ENCODE measurements around the gene ZNF490.
"Not testable (repeated sequence)": the region's sequence is repeated elsewhere in the genome, so short reads cannot be mapped to it uniquely, and the experiment has no call there.

ZNF490 gene

DNA sequence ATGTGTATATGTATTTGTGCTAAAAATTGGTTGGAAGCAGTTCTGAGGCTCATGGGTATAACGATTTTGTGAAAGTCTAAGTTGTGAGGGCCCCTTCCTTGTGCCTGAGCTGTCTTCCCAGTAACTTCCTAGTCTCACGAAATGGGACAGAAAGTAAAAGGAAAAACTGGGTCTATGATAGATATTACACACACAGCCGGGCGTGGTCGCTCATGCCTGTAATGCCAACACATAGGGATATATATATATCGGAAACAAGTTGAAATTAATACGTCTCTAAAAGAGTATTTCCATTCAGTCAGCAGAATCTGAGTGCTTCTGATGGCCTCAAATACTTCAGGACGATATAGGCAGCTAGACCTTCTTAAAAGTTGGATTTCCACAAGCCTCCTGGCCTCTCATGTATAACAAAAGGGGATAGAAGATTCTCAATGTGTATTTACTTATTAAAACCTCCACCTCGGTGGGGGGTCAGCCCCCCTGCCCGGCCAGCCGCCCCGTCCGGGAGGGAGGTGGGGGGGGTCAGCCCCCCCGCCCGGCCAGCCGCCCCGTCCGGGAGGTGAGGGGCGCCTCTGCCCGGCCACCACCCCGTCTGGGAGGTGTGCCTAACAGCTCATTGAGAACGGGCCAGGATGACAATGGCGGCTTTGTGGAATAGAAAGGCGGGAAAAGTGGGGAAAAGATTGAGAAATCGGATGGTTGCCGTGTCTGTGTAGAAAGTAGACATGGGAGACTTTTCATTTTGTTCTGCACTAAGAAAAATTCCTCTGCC is 10.8 kb upstream of the ZNF490 start:
- DNase-seq: not testable (repeated sequence)

DNA sequence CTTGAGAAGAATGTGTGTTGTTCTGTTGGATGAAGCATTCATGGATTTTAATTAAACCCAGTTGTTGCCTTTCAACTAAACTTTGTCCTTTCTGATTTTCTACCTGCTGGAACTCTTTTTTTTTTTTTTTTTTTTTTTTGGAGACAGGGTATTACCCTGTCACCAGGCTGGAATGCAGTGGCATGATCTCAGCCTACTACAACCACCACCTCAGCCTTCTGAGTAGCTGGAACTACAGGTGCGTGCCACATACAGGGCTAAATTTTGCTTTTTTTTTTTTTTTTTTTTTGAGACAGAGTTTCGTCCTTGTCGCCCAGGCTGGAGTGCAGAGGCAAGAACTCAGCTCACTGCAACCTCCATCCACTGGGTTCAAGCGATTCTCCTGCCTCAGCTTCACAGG is 7.0 kb upstream of the ZNF490 start:
- DNase-seq: no peak

DNA sequence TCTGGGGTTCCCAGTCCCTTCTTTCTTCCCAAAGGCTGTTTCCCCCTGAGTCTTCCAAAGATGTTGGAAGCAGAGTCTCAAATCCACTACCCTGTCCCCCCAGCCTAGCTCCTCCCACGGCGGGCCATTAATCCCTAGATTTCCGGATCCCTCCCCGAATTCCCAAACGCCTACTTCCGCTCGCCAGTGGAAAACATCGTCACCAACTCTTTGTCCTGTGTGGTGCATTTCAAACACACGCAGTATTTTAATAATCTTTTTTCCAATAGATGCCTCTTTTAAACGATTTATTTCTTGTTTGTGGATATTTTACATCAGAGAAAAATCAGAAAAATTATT is 717 bp upstream of the ZNF490 start:
- DNase-seq: peak; percentile 16 to 72 (median 65)

DNA sequence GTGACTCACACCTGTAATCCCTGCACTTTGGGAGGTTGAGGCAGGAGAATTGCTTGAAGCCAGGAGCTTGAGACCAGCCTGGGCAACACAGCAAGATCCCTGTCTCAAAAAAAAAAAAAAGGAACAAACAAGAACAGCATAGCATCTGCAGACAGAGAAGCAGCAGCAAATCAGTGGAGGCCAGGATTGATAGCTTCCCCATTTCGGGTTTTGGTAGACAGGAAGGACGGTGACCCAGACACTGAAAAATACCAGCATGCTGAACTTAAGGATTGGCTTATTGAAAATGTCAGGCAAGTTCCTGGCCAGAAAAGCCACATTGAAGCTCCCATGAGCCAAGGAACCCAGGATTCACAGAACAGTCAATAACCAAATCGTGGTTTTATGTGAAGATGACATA is 3.0 kb downstream of the ZNF490 start:
- DNase-seq: no peak

DNA sequence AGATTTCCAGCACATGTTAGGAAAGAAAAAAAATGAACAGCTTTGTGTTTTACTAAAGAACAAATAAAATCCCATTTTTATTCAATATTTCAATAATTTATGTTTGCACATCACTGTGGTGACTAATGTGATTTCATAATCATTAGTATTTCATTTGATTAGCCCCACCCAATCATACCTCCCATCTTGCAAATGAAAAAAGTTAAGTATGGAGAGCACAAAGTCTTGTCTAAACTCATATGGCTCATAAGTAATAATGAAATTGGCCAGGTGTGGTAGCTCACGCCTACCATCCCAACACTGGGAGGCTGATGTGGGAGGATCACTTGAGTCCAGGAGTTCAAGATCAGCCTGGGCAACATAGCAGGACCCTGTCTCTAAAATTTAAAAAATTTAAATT is 3.8 kb downstream of the ZNF490 start:
- no peak for DNase-seq

DNA sequence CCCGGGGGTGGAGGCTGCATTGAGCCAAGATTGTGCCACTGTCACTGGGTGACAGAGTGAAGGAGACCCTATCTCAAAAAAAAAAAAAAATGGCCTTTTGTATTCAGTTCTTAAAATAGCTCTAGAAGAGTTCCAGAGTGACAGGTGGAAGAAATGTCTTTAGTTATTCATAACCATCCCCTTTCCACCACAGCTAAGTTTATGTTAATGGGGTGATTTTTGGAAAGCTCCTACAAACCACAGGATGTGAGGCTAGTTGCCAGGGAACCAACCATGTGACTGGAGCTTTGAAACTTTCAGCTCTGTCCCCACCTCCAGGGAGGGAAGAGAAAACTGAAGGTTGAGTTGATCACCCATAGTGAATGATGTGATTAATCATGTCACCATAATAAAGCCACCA is 6.9 kb downstream of the ZNF490 start:
- no peak for DNase-seq

DNA sequence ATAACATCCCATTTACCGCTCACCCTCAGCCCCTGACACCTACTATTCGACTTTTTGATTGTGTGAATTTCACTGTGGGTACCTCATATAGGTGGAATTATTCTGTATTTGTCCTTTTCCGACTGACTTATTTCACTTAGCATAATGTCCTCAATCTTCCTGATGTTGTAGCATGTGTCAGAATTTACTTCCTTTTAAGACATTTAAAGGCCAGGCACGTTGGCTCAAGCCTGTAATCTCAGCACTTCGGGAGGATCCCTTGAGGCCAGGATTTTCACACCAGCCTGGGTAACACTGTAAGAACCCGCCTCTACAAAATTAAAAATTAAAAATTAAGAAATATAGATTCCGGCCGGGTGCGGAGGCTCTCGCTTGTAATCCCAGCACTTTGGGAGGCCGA is 13.0 kb downstream of the ZNF490 start:
- no peak for DNase-seq

DNA sequence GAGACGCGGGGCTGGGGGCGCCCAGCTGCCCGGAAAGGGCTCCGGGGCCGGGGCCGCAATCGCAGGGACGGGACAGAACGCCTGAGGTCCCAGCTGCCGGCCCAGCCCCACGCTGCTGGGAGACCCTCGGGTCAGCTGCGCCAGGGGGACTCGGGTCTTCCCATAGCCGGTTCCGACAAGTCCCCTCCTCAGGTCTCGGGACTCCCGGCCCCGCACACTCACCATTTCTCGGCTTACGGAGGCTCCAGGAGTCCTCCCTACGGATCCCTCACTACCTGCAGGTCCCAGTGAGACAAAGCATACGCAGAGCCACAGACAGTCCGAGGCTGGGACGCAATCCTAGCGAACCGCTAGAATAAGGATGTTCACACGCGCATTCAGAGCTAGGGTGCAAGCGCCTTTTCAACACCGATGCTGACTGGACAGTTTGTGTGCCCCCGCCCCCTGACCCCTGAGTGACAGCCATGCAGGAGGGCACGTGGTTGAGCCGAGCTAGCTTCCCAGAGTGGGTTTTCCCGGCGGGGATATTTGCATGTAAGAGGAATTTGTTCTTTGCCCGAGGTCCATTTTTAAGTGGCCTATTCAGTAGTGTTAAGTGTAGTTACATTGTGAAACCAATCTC is 13.6 kb downstream of the ZNF490 start:
- DNase-seq: no peak

DNA sequence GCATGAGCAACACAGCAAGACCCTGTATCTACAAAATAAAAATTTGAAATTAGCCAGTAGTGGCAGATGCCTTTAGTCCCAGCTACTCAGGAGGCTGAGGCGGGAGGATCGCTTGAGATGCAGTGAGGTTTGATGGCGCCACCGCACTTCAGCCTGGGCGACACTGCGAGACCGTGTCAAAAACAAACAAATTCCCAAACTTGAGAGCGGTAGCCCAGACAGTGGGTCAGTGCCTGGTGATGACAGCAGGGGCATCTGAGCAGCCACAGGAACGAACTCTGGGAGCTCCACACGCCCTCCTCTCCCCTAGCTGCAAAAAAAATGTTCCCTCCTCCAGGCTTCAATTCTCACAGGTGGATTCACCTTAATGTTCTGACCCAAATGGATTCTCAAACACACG is 14.1 kb downstream of the ZNF490 start:
- no peak for DNase-seq

DNA sequence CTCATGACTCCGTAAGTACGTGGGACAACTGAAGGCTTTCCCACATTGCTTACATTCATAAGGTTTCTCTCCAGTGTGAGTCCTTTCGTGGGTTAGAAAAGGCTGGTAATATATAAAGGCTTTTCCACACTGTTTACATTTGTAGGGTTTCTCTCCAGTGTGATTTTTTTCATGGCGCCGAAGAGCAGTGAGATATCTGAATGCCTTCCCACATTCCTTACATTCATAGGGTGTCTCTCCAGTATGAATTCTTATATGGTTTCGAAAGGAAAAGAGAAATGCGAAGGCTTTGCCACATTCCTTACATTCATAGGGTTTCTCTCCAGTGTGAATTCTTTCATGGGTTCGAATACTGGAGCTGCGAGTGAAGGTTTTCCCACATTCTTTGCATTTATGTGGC is 29.5 kb downstream of the ZNF490 start:
- no peak for DNase-seq

DNA sequence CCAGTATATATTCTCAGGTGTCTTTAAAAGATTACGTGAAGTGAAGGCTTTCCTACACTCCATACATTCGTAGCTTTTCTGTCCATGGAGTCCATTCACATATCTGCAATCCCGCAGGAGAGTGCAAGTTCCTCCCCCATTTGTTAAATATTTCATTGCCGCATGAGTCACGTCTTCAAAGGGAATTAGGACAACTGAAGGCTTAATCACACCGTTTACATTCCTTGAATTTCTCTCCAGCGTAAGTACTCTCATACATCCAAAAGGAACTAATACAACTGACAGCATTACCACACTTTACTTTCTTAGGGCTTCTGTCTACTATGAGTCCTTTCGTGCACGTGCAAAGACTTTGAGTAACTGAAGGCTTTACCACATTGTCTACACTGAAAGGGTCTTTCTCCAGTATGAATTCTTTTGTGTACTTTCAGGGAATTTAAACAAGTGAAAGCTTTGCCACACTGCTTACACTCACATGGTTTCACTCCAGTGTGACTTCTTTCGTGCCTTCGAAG is 30.4 kb downstream of the ZNF490 start:
- no peak for DNase-seq

DNA sequence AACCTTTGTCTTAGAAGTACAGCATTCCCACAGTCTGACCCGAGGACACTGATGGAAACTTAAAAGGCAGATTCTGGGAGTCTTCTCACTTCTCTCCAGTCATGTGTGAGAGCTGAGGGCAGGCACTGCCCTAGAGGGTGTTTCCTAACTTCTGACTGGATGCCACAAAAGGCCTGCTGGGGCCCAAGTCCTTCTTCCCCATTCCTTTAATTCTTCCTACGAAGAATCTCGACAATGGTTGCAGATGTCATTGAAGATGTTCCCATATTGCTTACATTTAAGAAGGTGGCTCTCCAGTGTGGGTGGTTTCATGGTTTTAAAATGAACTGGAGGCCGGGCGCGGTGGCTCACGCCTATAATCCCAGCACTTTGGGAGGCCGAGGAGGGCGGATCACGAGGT is 32.0 kb downstream of the ZNF490 start:
- DNase-seq: no peak

DNA sequence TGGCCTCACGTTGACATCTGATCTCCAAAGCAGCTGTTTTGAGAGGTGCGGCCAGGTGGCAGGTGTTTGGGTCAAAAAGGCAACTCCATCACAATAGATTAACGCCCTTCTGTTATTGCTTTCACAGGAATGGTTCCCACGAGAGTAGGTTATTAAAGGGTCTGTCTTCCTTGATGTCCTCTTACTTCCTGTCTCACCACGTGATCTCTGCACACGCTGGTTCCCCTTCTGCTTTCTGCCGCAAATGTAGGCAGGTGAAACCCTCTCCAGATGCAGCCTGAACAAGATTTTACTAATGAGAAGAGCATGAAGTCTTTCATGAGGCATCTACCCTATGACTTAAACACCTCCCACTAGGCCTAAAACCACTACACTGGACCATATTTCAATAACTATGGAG is 36.6 kb downstream of the ZNF490 start:
- DNase-seq: peak; percentile 23 to 88 (median 56)

DNA sequence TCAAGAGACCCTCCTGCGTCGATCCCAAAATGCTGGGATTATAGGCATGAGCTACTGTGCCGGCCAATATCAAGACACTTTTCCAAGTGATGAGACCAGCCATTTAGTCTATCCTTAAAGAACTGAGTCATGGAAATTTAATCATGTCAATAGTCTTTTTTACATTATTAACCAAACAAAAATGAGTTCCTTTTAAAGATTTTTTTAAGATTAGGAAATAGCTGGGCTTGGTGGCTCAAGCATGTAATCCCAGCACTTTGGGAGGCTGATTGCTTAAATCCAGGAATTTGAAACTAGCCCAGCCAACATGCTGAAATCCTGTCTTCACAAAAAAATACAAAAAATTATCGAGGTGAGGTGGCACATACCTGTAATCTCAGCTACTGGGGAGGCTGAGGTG is 42.7 kb downstream of the ZNF490 start:
- no peak for DNase-seq

DNA sequence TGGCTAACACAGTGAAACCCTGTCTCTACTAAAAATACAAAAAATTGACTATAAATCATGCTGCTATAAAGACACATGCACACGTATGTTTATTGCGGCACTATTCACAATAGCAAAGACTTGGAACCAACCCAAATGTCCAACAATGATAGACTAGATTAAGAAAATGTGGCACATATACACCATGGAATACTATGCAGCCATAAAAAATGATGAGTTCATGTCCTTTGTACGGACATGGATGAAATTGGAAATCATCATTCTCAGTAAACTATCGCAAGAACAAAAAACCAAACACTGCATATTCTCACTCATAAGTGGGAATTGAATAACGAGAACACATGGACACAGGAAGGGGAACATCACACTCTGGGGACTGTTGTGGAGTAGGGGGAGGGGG is 44.2 kb downstream of the ZNF490 start:
- DNase-seq: not testable (repeated sequence)

DNA sequence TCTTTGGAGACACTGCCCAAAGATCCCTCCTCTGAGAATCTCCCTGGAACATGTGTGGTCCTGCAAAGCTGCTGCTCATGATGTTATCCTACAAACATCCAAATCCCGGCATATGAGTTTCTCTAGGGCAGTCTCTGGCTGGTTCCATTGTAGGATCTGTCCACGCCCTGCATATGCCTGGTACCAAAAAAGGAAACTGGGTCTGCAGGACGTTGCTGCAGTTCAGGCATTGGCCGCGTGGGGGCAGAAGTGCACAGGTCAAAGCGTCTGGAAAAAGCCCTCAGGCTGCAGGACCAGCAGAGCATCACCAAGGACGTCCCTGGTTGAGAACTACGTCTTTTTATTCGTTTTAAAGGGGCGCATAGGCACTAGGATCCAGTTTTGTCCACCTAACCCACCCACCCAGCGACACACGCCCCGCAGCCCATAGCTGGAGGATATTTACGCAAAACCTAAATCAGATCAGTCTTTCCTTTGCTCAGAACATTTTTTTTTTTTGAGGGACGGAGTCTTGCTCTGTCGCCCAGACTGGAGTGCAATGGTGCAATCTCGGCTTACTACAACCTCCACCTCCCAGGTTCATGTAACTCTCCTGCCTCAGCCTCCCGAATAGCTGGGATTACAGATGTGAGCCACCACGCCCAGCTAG is 46.5 kb downstream of the ZNF490 start:
- peak; percentile 68 to 92 (median 84) for DNase-seq

DNA sequence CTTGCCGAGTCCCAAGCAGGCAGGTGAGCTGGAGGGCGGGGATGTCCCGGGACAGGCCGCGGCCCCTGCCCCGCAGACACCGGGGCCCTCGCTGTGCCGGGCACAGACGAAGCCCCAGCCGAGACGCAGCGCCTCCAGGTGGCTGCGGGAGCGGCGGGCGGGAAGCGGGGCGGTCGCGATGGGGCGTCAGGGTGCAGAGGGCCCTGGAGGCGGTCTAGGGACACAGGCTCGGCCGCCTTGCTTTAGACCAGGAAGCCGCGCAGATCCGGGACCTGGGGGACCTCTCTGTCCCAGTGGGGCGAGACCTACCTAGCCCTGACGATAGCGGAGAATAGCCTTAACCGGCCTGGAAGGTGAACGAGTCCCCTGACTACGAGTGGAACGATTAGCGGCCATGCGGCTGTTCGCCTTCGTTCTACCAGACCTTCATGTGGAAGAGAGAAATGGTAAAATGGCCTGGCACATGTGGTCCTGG is 55.1 kb downstream of the ZNF490 start:
- DNase-seq: no peak

DNA sequence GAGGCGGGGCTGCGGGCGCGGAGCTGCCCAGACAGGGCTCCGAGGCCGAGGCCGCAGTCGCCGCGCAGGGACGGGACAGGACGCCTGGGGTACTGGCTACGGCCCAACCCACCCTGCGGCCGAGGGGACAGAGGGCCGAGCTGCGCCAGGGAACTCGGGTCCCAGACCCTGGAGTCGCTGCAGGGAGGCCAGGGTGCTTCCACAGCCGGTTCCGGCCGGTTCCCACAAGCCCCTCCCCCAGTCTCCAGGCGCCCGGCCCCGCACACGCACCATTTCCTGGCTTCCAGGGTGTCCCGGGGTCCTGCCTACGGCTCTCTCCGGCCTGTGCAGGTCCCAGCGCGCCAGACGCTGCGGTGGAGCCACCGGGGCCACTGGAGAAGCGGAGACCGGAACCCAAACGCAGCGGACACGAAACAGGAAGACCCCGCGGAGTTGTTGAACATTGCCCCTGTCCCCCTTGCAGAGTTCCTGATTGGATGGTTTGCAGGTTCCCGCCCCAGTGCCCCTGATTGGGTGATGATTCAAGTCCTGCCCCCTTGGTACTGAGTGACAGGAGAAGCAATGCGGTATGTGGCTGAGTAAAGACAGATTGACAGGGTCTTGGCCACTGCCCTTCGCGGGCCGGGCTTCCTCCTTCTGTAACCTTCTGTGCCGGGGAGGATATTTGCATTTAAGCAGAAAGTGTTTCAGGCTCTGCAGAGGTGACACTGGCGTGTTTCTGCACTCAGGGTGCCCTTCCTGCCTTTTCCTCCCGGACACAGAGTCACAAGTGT is 59.4 kb downstream of the ZNF490 start, which contains the start of gene ZNF564:
Gene ZNF564 (minus strand): TSS at position 423 of the 773 bp plus-strand sequence. CDS start 150 bp downstream, at position 273.
- peak; percentile 88 to 100 (median 99) for DNase-seq

DNA sequence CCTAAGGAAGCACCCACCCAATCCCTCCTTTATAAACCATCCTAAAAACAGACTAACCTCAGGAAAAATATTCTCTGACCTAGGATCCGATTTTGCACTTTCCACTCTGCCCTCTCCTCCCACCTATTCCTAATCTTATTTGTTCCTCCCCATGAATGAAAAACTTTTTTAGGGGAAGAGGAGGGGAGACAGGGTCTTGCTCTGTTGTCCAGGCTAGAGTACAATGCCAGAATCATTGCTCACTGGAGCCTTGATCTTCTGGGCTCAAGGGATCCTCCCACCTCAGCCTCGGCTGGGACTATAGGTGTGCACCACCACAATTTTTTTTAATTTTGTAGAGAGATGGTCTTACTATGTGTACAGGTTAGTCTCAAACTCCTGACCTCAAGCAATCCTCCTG is 63.7 kb downstream of the ZNF490 start:
- no peak for DNase-seq

DNA sequence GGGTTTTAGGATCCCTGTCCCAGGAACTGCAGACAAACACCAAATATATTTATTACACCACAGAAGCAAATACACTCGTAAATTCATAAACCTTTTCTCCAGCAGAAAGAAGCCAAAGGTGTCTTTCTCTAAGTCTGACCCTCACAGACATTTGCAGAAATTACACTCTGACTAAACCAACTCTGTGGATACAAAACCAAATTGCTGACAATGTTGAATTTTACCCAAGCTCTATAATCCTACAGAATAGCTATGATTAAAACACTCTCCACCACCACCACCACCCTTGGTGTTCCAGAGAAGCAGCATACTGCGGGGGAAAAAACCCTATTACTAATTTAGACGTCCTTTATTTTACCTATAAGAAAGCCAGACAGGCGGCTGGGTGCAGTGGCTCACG is 64.5 kb downstream of the ZNF490 start:
- no peak for DNase-seq

DNA sequence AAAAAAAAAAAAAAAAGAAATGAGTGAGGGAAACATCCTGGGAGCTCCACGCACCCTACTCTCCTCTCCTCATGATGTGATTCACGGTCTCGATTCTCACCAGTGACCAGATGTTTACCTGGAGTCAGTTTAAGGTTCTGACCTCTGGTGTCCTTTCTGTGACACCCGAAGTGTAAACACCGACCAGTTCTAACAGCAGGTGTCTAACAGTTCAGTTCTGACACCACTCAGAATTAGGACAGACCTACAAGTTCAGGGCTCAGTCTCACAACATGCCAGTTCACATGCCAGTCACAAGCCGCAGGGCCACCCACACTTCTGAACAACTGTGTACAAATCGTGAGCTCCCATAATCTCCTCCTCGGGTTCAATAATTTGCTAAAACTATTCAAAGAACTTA is 65.3 kb downstream of the ZNF490 start:
- DNase-seq: no peak

DNA sequence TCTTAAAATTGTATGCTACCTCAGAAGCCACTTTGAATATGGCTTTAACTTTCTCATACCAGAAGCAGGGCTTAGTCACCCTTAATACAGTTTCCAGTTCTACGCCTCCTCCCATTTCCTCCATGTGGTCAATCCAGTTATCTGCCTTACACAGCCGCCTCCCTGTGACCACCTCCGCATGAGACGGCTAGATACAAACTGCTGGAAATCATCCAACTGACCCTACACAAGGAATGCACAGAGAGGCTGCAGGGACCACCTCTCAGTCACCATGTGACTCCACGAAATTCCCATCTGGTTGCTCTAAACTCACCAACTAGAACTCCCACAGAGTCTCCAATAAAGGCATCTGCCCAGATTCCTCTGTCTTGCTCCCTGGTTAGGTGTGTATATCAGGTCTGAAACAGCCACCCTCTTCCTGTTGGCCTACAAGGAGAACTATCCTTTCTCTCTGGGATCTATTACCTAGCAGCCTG is 66.2 kb downstream of the ZNF490 start:
- no peak for DNase-seq

DNA sequence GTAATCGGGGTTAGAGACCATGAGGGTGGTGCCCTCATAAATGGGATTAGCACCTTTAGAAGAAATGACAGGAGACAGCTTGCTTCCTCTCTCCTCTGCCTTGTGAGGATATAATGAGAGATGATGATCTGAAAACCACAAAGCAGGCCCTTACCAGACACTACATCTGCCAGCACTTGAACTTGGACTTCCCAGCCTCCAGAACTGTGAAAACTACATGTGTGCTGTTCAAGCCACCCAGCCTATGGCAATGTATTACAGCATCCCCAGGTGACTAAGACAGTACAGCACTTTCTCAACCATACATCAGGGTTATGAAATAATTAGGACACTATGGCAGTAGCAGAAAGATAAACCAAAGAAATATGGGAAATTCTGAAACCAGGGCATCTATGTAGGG is 66.8 kb downstream of the ZNF490 start:
- DNase-seq: no peak
